Measurements from ENCODE around the gene SPAG7. TPM values are rescaled to one million over a fixed set of nuclear protein-coding genes. Genes with fewer than 3 reads are reported as not detected.

The SPAG7 gene
- total and polyA plus RNA-seq, 8 donors: 47.2 to 78.6 (median 74.2) TPM

DNA sequence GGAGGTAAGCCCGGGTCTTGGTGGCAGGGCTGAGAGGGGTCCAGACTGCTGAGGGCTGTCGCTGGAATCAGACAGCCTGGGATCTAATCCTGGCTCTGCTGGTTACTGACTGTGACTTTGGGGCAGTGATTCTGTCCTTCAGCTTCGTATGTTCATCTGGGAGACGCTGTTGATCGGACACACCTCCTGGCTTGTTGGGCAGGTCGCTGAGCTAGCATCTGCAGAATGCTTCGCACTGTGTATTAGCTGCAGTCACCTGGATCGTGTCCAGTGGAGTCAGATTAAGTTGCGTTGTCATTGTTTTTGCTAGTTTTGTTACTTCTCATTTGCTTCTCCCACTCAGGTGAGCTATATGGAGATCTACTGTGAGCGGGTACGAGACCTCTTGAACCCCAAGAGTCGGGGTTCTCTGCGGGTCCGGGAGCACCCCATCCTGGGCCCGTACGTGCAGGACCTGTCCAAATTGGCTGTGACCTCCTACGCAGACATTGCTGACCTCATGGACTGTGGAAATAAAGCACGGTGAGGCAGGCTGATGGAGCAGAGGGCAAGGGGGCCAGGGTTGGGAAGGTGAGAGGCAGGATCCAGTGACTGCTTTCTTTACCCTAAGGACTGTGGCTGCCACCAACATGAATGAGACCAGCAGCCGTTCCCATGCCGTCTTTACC is 34.6 kb upstream of the SPAG7 start:
- no peak overlapping the region for H3K4me3 ChIP-seq
- H3K4me1 ChIP-seq: peaks cover 9 to 25% of the 10 kb centered on the region in 2 donors
- TF ChIP-seq, protein P1, sequence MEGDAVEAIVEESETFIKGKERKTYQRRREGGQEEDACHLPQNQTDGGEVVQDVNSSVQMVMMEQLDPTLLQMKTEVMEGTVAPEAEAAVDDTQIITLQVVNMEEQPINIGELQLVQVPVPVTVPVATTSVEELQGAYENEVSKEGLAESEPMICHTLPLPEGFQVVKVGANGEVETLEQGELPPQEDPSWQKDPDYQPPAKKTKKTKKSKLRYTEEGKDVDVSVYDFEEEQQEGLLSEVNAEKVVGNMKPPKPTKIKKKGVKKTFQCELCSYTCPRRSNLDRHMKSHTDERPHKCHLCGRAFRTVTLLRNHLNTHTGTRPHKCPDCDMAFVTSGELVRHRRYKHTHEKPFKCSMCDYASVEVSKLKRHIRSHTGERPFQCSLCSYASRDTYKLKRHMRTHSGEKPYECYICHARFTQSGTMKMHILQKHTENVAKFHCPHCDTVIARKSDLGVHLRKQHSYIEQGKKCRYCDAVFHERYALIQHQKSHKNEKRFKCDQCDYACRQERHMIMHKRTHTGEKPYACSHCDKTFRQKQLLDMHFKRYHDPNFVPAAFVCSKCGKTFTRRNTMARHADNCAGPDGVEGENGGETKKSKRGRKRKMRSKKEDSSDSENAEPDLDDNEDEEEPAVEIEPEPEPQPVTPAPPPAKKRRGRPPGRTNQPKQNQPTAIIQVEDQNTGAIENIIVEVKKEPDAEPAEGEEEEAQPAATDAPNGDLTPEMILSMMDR (IDR thresholded peaks at IDR 0.05): no peak
- H3K27ac ChIP-seq: no peak overlapping the region
- no peak for DNase-seq
- H3K27me3 ChIP-seq: no peaks in the 10 kb centered on the region
- no peak for ATAC-seq
- intact Hi-C loops (cut with DNase I): no loop called here
- H3K36me3 ChIP-seq: peaks cover 2 to 66% of the 10 kb centered on the region in 2 donors
- no peaks in the 10 kb centered on the region for H3K9me3 ChIP-seq

DNA sequence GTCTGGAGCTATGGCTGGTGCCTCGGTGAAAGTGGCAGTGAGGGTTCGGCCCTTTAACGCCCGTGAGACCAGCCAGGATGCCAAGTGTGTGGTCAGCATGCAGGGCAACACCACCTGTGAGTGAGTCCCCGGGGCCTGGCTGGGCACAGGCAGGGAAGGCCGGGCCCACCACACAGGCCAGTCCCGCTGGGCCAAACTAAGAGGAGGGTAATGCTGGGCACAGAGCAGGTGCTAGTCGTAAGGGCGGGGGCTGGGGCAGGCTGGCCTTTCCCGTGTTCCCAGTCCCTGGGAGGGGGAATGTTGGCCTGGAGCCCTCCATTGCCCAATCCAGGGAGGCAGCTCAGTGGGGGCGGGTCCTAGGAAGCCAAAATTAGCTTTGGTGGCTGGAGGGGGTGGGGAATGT is 32.6 kb upstream of the SPAG7 start:
- H3K27ac ChIP-seq: peak overlapping the region in 1 of 2 donors; percentile 86
- H3K36me3 ChIP-seq: peaks cover 0 to 46% of the 10 kb centered on the region in 2 donors
- H3K4me3 ChIP-seq: peak overlapping the region in 1 of 2 donors; percentile 99
- intact Hi-C loops (cut with DNase I): no loop called here
- TF ChIP-seq, protein P1 (IDR thresholded peaks at IDR 0.05): no peak
- ATAC-seq (peak; percentile 7), DNase-seq (peak in 1 of 4 donors; percentile 65)
- H3K9me3 ChIP-seq: no peaks in the 10 kb centered on the region
- peaks cover 15 to 33% of the 10 kb centered on the region in 2 donors for H3K4me1 ChIP-seq
- H3K27me3 ChIP-seq: no peaks in the 10 kb centered on the region

DNA sequence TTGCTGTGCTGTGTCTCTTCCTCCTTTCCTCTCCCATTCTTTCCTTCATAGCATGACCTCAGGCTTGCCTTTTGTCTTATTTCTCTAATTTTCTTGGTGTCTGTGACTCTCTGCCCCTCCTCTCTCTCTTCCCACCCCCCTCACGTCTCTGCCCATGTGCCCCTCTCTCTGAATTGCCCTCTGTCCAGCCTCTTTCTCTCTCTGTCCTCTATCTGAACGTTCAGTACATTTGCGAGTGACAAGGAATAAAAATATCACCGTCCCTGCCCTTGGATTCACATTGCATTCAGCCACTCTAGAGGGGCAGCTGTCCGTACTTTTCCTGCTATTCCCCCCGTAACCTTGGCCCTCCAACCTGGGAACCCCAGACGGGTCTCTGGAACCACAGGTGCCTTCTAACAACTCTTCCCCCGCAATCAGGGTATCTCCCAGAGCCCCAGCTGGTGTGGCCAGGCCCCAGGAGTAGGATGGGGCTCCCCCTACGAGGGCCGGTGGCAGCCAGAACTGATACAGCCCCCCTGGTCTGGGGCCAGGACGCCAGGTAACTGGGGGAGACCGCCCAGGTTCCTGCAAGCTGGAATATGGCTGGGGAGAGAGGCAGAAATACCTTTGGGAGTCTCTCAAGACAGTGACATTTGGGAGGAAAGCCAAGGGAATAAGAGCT is 31.9 kb upstream of the SPAG7 start:
- no peak for ATAC-seq
- Histone ChIP-seq H3K9me3 (no peaks in the 10 kb centered on the region), H3K4me1 (peaks cover 15 to 37% of the 10 kb centered on the region in 2 donors), H3K27me3 (no peaks in the 10 kb centered on the region), H3K36me3 (peaks cover 0 to 39% of the 10 kb centered on the region in 2 donors), H3K4me3 (peak overlapping the region; percentile 90 to 99), H3K27ac (peak overlapping the region; percentile 86 to 92)
- DNase-seq: no peak
- TF ChIP-seq, protein P1 (IDR thresholded peaks at IDR 0.05): no peak
- intact Hi-C loops (cut with DNase I): no loop called here

DNA sequence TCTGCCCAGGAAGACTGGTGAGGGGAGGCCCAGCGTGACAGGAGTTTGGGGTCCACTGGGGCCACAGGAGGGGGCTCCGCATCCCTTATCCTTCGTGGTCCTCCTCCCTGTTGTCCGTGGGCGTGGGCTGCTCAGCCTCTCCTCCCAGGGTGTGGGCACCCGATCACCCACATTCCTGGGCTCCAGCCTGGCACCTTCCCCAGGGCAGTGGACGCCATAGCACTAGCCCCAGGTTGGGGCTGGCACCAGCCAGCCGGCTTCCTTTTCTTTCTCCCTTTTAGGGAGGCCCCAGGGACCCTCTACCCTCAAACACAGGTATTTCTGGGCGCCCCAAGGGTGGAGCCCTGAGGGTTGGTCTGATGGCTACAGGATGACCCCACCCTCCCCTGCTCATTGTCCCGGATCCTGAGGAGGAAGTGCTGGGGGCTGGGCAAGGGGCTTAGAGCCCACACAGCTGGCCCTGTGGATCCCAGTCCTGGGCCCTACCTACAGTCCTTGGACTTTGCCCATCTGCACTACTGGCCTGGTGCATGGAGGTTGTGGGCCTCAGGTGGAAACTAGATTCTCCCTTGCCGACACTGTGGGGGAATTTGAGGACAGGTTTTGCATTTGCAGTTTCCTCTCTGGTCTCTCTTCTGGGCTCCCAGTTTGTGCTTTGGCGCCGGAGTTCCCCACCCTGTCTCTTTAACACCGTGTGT is 31.3 kb upstream of the SPAG7 start:
- TF ChIP-seq, protein P1 (IDR thresholded peaks at IDR 0.05): no peak
- Histone ChIP-seq H3K4me1 (peaks cover 15 to 37% of the 10 kb centered on the region in 2 donors), H3K27me3 (no peaks in the 10 kb centered on the region), H3K9me3 (no peaks in the 10 kb centered on the region), H3K4me3 (peak overlapping the region; percentile 90 to 99), H3K27ac (peak overlapping the region; percentile 86 to 92), H3K36me3 (peaks cover 0 to 32% of the 10 kb centered on the region in 2 donors)
- no peak for DNase-seq
- intact Hi-C loops (cut with DNase I): no loop called here
- peak; percentile 2 for ATAC-seq

Measured in left lung (tissue), 10 donors.